K562 (cell line): ENCODE measurements around the gene DDAH1. TPM values are rescaled to one million over a fixed set of nuclear protein-coding genes. Genes with fewer than 3 reads are reported as not detected.
A peak's percentile ranks its signal among the peaks of the same experiment; 100 is the strongest.

Experiments
- ARID1B ChIP-seq: fragments of 450-650 bp; IDR thresholded peaks from 2 replicates; pipeline ENCODE4 v1.6.1; 2016; ENCODE audit warnings: antibody characterized with exemption, mild to moderate bottlenecking, inconsistent platforms
- ARID3B ChIP-seq: fragments of 250-450 bp; sonication (Bioruptor Pico); IDR thresholded peaks from 2 replicates; pipeline ENCODE4 v1.4.0; 2020; ENCODE audit warnings: borderline replicate concordance
- ATF2 ChIP-seq: sonication (generic); formaldehyde crosslinking; IDR thresholded peaks from 2 replicates; pipeline ENCODE4 v1.8.1; 2022; ENCODE audit warnings: missing genetic modification reagents
- BHLHE40 ChIP-seq: IDR thresholded peaks from 2 replicates; pipeline ENCODE4 v1.6.1; 2011; ENCODE audit warnings: low read length, improper control_type of control experiment
- CCAR2 ChIP-seq: fragments of 200-400 bp; formaldehyde crosslinking; IDR thresholded peaks from 2 replicates; pipeline ENCODE4 v1.6.1; 2017; ENCODE audit warnings: mild to moderate bottlenecking, low read depth, low read length
- CHD2 ChIP-seq: IDR thresholded peaks from 2 replicates; pipeline ENCODE4 v1.6.1; 2011; ENCODE audit warnings: low read depth, low read length
- EP400 ChIP-seq: fragments of 450-650 bp; IDR thresholded peaks from 2 replicates; pipeline ENCODE4 v1.6.1; 2017; ENCODE audit warnings: antibody characterized with exemption, mild to moderate bottlenecking, moderate library complexity
- ESRRB ChIP-seq: fragments of 250-450 bp; sonication (Bioruptor Pico); IDR thresholded peaks from 2 replicates; pipeline ENCODE4 v1.5.0; 2020; ENCODE audit warnings: mild to moderate bottlenecking, moderate library complexity, borderline replicate concordance
- ETS2 ChIP-seq: IDR thresholded peaks from 2 replicates; pipeline ENCODE4 v1.6.1; 2016; ENCODE audit warnings: borderline replicate concordance, missing genetic modification characterization, mild to moderate bottlenecking, moderate library complexity, missing compliant biosample characterization; ENCODE audit not compliant: poor library complexity, severe bottlenecking
- EWSR1 ChIP-seq: fragments of 450-650 bp; IDR thresholded peaks from 2 replicates; pipeline ENCODE4 v1.6.1; 2018; ENCODE audit warnings: borderline replicate concordance, mild to moderate bottlenecking, low read depth, moderate library complexity; ENCODE audit not compliant: partially characterized antibody
- GTF2F1 ChIP-seq: IDR thresholded peaks from 2 replicates; pipeline ENCODE4 v1.6.1; 2011; ENCODE audit warnings: low read depth, low read length, improper control_type of control experiment
- HDGF ChIP-seq: fragments of 450-650 bp; IDR thresholded peaks from 2 replicates; pipeline ENCODE4 v1.6.1; 2016
- HINFP ChIP-seq: fragments of 450-650 bp; conservative IDR thresholded peaks from 2 replicates; pipeline ENCODE4 v1.6.1; 2016; ENCODE audit warnings: missing genetic modification characterization, low read depth, mild to moderate bottlenecking, control low read depth, missing compliant biosample characterization
- JUN ChIP-seq, 2 experiments: sonication (generic) in 1 of 2; formaldehyde crosslinking in 1 of 2; IDR thresholded peaks; 2 replicates each; pipeline versions ENCODE4 v1.6.1 to v1.8.0; 2012 to 2022; ENCODE audit warnings: borderline replicate concordance in 2 of 2, mild to moderate bottlenecking in 2 of 2, improper control_type of control experiment in 1 of 2, low read depth in 1 of 2, low read length in 1 of 2, missing genetic modification reagents in 1 of 2
- KLF1 ChIP-seq: fragments of 450-650 bp; IDR thresholded peaks from 2 replicates; pipeline ENCODE4 v1.6.1; 2016; ENCODE audit warnings: missing genetic modification characterization, missing compliant biosample characterization
- LCOR ChIP-seq: sonication (generic); formaldehyde crosslinking; IDR thresholded peaks from 2 replicates; pipeline ENCODE4 v1.8.0; 2022; ENCODE audit warnings: mild to moderate bottlenecking, missing genetic modification reagents
- PCBP1 ChIP-seq: fragments of 200-400 bp; formaldehyde crosslinking; IDR thresholded peaks from 2 replicates; pipeline ENCODE4 v1.6.1; 2018; ENCODE audit warnings: mild to moderate bottlenecking, low read depth, low read length; ENCODE audit not compliant: poor library complexity, severe bottlenecking
- PML ChIP-seq: IDR thresholded peaks from 2 replicates; pipeline ENCODE4 v1.6.1; 2012; ENCODE audit warnings: low read length, inconsistent platforms
- XRCC3 ChIP-seq: fragments of 450-650 bp; IDR thresholded peaks from 2 replicates; pipeline ENCODE4 v1.6.1; 2017; ENCODE audit warnings: mild to moderate bottlenecking, moderate library complexity
- ZNF3 ChIP-seq: fragments of 250-450 bp; sonication (Bioruptor Pico); IDR thresholded peaks from 2 replicates; pipeline ENCODE4 v1.5.0; 2021; ENCODE audit warnings: mild to moderate bottlenecking, moderate library complexity
- ZNF57 ChIP-seq: fragments of 450-650 bp; formaldehyde crosslinking; IDR thresholded peaks from 2 replicates; pipeline ENCODE4 v1.4.0; 2020; ENCODE audit warnings: mild to moderate bottlenecking, moderate library complexity
- ZNF717 ChIP-seq: fragments of 250-450 bp; sonication (Bioruptor Pico); IDR thresholded peaks from 2 replicates; pipeline ENCODE4 v1.5.0; 2021
- polyA plus RNA-seq, 8 experiments: library from polyadenylated mRNA; depleted of rRNA in 4 of 8; stranded (reverse) in 5 of 8; unstranded in 3 of 8; fragments of >200 nt; fragmentation: Nextera tagmentation in 2 of 8; fragmentation: Illumina TruSeq in 1 of 8; extraction: Ambion mirVana in 2 of 8; extraction: Trizol in 1 of 8; gene quantifications; 2 replicates each; pipeline versions ENCODE4 v1.2.1 to v1.2.3, GENCODE V29; 2011 to 2014; ENCODE audit warnings: inconsistent platforms in 1 of 8, missing spikeins in 1 of 8
- total RNA-seq, 7 experiments: library from RNA; depleted of rRNA in 6 of 7; stranded (reverse); fragments of >200 nt in 6 of 7; fragmentation: Illumina TruSeq in 2 of 7; extraction: Trizol in 2 of 7; gene quantifications; 2 replicates each; pipeline versions ENCODE4 v1.2.1 to v1.2.3, GENCODE V29; 2011 to 2021; ENCODE audit warnings: low replicate concordance in 1 of 7
- TF ChIP-seq, protein P1 (sequence below): fragments of 250-450 bp; sonication (Bioruptor Pico); IDR thresholded peaks from 2 replicates; pipeline ENCODE4 v1.8.0; 2021; ENCODE audit warnings: moderate library complexity, mild to moderate bottlenecking, inconsistent platforms

The DDAH1 gene
- total and polyA plus RNA-seq, 9 of the 15 experiments (the other 6 are each of a cell fraction or from before 2014, with no cell fraction given) = 0.04 to 0.24 (median 0.10) TPM

DNA sequence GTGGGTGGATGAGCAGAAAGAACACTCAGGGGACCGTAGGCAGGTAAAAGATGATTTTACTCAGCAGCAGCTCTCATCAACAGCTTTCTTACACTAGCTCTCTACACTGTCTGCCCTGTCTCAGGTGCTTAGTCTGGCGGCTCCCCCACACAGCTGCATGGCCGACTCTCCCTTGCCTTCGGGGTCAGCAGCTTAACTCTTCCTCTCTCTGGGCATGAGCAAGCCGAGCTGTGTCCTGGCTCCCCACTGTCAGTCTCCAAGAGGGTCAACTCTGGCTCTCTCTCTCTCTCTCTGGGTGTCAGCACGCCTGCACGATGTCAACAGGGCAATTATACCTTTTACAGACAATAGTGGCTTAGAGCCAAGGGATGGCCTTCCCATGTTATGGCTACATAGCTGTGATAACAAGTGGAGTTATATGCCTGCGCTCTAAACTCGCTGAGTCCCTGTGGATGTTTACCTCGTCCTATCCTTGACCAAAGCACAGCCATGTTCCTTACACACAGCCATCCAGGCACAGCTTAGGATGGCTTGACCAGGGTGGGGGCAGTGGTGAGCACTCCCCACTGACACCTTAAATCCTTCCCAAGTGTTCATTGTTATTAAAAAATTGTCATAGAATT lies 185.4 kb downstream of the DDAH1 start (continued):
- TF ChIP-seq, protein P1, sequence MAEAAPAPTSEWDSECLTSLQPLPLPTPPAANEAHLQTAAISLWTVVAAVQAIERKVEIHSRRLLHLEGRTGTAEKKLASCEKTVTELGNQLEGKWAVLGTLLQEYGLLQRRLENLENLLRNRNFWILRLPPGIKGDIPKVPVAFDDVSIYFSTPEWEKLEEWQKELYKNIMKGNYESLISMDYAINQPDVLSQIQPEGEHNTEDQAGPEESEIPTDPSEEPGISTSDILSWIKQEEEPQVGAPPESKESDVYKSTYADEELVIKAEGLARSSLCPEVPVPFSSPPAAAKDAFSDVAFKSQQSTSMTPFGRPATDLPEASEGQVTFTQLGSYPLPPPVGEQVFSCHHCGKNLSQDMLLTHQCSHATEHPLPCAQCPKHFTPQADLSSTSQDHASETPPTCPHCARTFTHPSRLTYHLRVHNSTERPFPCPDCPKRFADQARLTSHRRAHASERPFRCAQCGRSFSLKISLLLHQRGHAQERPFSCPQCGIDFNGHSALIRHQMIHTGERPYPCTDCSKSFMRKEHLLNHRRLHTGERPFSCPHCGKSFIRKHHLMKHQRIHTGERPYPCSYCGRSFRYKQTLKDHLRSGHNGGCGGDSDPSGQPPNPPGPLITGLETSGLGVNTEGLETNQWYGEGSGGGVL (CRISPR knock-in tag) = no peak
- TF ChIP-seq GTF2F1 (no peak), ESRRB (CRISPR knock-in tag) (no peak), EP400 (no peak), LCOR (CRISPR knock-in tag) (no peak), KLF1 (tag) (no peak), CHD2 (no peak), BHLHE40 (no peak), ZNF57 (no peak), ARID3B (CRISPR knock-in tag) (no peak), PML (no peak), HINFP (peak; percentile 69), ZNF3 (CRISPR knock-in tag) (no peak), ARID1B (no peak), EWSR1 (no peak), ETS2 (tag) (no peak), CCAR2 (no peak), HDGF (no peak), ATF2 (CRISPR knock-in tag) (no peak), ZNF717 (CRISPR knock-in tag) (no peak), PCBP1 (no peak), JUN (IDR thresholded peaks at IDR 0.05; ENCODE audit: borderline replicate concordance, low read depth, low read length) (no peak), JUN (CRISPR knock-in tag; IDR thresholded peaks at IDR 0.05; ENCODE audit: borderline replicate concordance) (no peak), XRCC3 (no peak)
